Activated naive CD8-positive, alpha-beta T cell treated with anti-CD3 and anti-CD28 coated beads, Interleukin-2, amount 50 U/mL, for 24 hours (primary cell): ENCODE data around the gene CD82.

ENCODE experiments used
- ATAC-seq: fragments of 150-1000 bp; cut with Tn5 transposase; one replicate; pipeline ENCODE4 v1.10.0; 2021
- DNase-seq: peaks from one replicate; pipeline ENCODE4 v3.0.0; 2021
- H3K27ac Mint-ChIP-seq: one replicate; pipeline ENCODE4 v1.8.0; 2021; ENCODE audit warnings: mild to moderate bottlenecking, mixed read lengths
- H3K27me3 Mint-ChIP-seq: one replicate; pipeline ENCODE4 v1.8.0; 2021; ENCODE audit warnings: mixed read lengths
- H3K36me3 Mint-ChIP-seq: one replicate; pipeline ENCODE4 v1.8.0; 2021; ENCODE audit warnings: low read depth, mixed read lengths
- H3K4me1 Mint-ChIP-seq: one replicate; pipeline ENCODE4 v1.8.0; 2021; ENCODE audit warnings: mixed read lengths
- H3K4me3 Mint-ChIP-seq: one replicate; pipeline ENCODE4 v1.8.0; 2021; ENCODE audit warnings: mild to moderate bottlenecking, moderate library complexity, mixed read lengths
- H3K9me3 Mint-ChIP-seq: one replicate; pipeline ENCODE4 v1.8.0; 2021; ENCODE audit warnings: mixed read lengths

The CD82 gene

DNA sequence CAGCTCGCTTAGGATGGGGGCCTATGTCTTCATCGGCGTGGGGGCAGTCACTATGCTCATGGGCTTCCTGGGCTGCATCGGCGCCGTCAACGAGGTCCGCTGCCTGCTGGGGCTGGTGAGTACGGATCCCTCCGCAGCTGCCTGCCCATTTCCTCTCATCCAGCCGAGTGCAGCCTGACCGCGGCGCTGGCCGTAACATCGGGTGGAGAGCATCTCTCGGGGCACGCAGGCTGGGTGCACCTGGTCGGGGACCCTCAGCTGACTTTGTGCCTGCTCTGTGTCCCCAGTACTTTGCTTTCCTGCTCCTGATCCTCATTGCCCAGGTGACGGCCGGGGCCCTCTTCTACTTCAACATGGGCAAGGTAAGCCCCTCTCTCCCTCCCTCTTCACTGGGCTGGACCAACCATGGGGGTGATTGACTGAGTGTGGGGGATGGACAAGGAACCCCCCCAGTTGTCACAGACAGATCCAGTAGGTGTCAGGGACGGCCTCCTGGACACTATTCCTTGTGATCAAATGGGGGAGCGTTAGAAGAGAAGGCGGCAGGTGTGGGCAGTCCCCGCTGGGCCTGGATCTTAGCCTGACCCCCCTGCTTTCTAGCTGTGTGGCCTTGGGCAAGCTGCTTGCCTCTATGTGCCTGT is 39.7 kb downstream of the CD82 start:
- no peak overlapping the region for H3K4me3 Mint-ChIP-seq
- no peak for ATAC-seq
- peaks cover 98% of the 10 kb centered on the region for H3K4me1 Mint-ChIP-seq
- no peaks in the 10 kb centered on the region for H3K27me3 Mint-ChIP-seq
- H3K27ac Mint-ChIP-seq, result peak overlapping the region; percentile 46
- no peak for DNase-seq
- peaks cover 87% of the 10 kb centered on the region for H3K36me3 Mint-ChIP-seq
- H3K9me3 Mint-ChIP-seq, result no peaks in the 10 kb centered on the region

DNA sequence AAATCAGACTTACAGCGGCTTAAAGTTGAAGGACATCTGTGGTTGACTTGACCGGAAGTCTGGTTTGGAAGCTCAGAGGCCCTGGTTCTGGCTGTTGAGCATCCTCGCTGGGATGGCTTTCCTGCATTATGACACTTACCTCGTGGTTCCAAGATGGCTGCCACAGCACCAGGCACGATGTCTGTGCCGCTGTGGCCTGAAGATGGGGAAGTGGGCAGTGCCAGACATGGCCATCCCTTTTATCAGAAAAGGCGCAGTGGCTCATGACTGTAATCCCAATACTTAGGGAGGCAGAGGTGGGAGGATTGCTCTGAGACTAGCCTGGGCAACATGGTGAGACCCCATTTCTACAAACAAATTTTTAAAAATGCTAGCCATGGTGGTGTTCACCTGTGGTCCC is 40.5 kb downstream of the CD82 start:
- H3K27ac Mint-ChIP-seq, result peak overlapping the region; percentile 93
- no peaks in the 10 kb centered on the region for H3K9me3 Mint-ChIP-seq
- H3K4me3 Mint-ChIP-seq, result no peak overlapping the region
- ATAC-seq (no peak), DNase-seq (no peak)
- peaks cover 84% of the 10 kb centered on the region for H3K36me3 Mint-ChIP-seq
- H3K27me3 Mint-ChIP-seq, result no peaks in the 10 kb centered on the region
- peaks cover 98% of the 10 kb centered on the region for H3K4me1 Mint-ChIP-seq

DNA sequence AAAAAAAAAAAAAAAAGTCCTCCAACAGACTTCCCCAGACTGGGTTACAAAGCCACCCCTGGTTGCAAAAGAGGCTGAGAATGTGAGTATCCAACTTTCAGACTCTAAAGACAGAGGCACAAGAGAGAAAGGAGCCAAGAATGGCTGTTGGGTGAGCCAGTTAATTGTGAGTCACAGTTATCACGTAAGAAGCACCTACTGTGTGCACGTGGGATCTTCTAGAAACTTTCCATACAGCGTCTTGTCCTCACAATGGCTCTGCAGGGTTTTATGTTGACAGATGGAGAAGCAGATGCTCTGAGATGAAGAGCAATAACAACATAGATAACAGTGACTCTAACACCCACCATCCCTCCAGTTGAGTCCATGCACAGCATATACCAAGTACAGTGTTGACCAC is 41.0 kb downstream of the CD82 start:
- Mint-ChIP-seq H3K27me3 (no peaks in the 10 kb centered on the region), H3K9me3 (no peaks in the 10 kb centered on the region), H3K4me1 (peaks cover 98% of the 10 kb centered on the region), H3K36me3 (peaks cover 79% of the 10 kb centered on the region), H3K27ac (peak overlapping the region; percentile 93), H3K4me3 (peak overlapping the region; percentile 18)
- ATAC-seq, result no peak
- DNase-seq, result no peak

DNA sequence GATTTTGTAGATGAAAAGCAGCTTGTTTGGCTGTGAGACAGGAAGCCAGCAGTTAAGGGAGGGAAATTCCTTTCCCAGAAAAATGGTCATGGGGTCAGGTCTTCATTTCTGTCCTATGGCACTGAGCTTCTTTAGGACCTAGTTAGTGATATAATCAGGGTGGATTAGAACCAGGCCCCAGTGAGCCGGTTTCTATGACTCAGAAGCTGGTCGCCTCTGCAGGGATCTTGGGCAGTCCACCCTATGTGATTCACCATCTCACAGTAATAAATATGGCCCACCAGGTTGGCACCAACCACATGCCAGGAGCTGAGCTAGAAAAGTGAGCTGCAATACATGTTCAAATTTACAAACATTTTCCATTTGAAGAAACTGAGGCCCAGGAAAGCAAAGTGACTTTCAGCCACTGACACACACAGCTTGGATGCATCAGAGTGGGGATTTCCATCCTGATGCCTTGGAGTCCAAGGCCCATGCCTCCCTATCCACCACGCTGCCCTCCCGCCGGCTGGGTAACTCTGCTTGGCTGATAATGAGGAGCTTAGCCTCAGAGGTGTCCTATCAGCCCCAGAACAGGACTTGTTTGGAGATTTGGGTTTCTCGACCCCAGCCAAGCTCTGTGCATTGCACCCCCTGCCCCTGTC is 42.0 kb downstream of the CD82 start:
- H3K4me1 Mint-ChIP-seq, result peaks cover 98% of the 10 kb centered on the region
- H3K4me3 Mint-ChIP-seq, result peak overlapping the region; percentile 18
- peaks cover 76% of the 10 kb centered on the region for H3K36me3 Mint-ChIP-seq
- peak overlapping the region; percentile 93 for H3K27ac Mint-ChIP-seq
- H3K9me3 Mint-ChIP-seq, result no peaks in the 10 kb centered on the region
- H3K27me3 Mint-ChIP-seq, result no peaks in the 10 kb centered on the region
- DNase-seq (peak; percentile 39), ATAC-seq (peak; percentile 63)

DNA sequence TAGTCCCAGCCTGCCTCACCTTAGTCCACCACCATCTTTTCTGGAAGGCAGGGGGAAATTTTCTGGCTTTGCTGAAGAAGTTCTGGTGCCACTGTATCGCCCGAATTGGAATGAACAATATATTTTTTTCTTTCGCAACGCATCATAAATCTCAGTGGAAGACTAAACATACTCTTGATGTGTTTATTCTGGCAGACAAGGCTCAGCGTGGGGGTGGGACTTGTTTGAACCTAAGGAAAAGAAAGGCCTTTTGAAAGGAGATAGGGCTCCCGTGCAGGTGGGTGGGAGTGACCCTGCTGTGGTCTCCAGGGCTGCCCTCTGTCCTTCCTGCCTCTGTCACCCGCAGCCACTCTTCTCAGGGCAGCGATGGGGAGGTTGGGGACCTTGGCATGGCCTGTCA is 42.5 kb downstream of the CD82 start:
- no peak for DNase-seq
- H3K4me1 Mint-ChIP-seq, result peaks cover 97% of the 10 kb centered on the region
- no peaks in the 10 kb centered on the region for H3K9me3 Mint-ChIP-seq
- no peaks in the 10 kb centered on the region for H3K27me3 Mint-ChIP-seq
- peak overlapping the region; percentile 18 for H3K4me3 Mint-ChIP-seq
- no peak for ATAC-seq
- peaks cover 72% of the 10 kb centered on the region for H3K36me3 Mint-ChIP-seq
- H3K27ac Mint-ChIP-seq, result peak overlapping the region; percentile 93

DNA sequence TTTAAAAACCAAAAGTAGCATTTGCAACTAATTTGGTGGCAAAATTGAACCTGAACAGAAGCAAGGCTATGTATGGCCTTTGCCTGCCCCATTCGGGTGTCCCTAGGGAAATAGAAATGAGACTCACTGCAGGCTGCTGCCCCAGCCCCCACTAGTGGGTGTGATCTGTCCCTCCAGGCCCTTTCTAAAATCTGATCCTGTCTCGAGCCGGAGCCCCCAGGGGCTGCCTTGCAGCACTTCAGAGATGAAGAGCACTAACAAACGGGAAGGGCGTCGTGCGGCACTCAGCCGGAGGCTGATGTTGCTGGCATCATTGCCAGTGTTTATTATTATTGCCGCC is 43.2 kb downstream of the CD82 start:
- no peak for DNase-seq
- Mint-ChIP-seq H3K4me3 (peak overlapping the region; percentile 9), H3K9me3 (no peaks in the 10 kb centered on the region)

DNA sequence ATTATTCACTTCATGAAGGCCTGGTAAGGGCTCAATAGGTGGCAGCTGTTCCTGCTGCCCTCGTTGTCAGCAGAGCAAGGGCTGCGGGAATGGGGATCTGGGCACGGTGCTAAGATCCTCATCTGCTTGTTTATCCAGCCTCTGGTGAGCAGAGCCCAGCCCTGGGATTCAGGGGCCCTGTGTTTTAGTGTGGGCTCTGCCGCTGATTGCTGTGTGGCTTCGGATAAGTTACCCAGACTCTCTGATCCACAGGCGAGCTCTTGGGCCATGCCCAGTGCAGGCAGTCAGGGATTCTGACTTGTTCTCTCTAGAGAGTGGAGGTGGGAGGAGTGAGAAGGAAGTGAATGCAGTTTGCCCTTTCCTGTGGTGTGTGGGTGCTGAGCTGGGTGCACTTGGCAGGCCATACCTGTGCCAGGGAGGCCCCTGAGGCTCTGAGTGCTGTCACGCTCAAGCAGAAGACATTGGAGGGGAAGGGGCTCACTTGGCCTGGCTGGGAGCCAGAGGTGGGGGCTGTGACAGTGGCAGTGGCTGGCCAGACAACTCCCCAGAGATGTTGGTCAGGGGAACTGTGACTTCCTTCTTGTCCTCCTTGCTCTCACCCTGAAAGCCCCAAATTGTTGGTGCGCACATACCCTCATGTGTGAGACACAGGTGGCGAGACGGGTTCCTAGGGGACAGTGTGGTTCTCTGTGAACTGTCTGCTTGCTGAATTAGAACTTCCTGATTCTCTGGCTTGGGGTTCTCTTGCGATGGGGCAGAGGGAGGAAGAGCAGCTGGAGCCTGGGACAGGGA is 43.7 kb downstream of the CD82 start:
- DNase-seq, result peak; percentile 51
- H3K4me1 Mint-ChIP-seq, result peaks cover 97% of the 10 kb centered on the region

More for the DNA sequence above, 43.2 kb downstream of the CD82 start:
- peaks cover 73% of the 10 kb centered on the region for H3K36me3 Mint-ChIP-seq
- H3K27me3 Mint-ChIP-seq, result no peaks in the 10 kb centered on the region
- H3K27ac Mint-ChIP-seq, result peak overlapping the region; percentile 93
- no peak for ATAC-seq
- H3K4me1 Mint-ChIP-seq, result peaks cover 97% of the 10 kb centered on the region

DNA sequence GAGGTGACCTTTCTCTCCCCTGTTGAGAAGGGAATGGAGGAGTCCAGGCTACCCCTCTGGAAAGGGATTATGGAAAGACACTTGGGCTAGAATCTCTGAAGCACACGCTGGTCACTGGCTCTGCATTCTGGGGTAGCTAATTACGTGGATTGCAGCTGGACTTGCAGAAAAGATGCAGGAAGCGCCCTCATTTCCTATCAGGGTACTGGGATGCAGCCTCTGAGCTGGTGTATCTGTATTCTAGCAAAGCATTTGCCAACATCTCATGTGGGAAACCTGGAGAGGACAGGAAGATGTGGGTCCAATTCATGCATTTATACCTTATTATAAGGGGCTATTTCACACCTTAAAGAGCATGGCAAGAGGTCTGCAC is 44.3 kb downstream of the CD82 start:
- H3K36me3 Mint-ChIP-seq, result peaks cover 73% of the 10 kb centered on the region
- H3K4me1 Mint-ChIP-seq, result peaks cover 96% of the 10 kb centered on the region
- DNase-seq, result no peak
- peak overlapping the region; percentile 93 for H3K27ac Mint-ChIP-seq
- H3K9me3 Mint-ChIP-seq, result no peaks in the 10 kb centered on the region
- H3K27me3 Mint-ChIP-seq, result no peaks in the 10 kb centered on the region
- ATAC-seq, result no peak
- H3K4me3 Mint-ChIP-seq, result peak overlapping the region; percentile 35

More for the DNA sequence above, 43.7 kb downstream of the CD82 start:
- Mint-ChIP-seq H3K36me3 (peaks cover 73% of the 10 kb centered on the region), H3K27me3 (no peaks in the 10 kb centered on the region), H3K9me3 (no peaks in the 10 kb centered on the region), H3K4me3 (peak overlapping the region; percentile 41), H3K27ac (peak overlapping the region; percentile 93)
- peak; percentile 55 for ATAC-seq

DNA sequence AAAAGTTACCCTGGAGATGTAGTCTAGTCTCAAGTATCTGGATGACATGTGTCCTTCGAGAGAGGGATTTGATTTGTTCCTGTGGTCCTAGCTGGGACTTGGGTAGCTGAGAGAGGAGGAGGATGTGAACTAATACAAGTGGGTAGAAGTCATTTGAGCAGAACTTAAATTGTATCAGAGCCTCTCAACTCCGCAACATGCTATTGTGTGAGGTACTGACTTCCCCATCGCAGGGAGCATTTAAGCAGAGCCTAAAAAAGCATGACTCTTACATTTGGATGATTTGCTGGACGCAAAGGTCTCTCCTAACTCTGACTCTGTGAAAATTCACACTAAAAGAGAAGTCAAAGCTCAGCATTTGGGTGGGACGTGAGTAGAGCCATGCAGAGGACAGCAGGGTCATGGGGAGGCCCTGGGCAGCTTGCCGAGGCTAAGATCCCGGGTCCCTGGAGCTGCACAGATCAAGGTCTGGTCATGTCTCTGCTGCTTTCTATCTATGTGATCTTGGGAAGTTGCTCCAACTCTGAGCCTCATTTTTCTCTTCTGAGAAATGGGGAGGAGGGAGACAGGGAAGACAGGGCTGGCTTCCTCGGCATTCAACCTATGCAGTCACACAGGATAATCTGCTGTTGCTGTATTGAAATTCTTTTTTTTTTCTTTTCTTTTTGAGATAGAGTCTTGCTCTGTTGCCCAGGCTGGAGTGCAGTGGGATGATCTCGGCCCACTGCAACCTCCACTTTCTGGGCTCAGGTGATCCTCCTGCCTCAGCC is 44.9 kb downstream of the CD82 start:
- Mint-ChIP-seq H3K27ac (peak overlapping the region; percentile 93), H3K27me3 (no peaks in the 10 kb centered on the region), H3K9me3 (no peaks in the 10 kb centered on the region), H3K4me1 (peaks cover 92% of the 10 kb centered on the region), H3K4me3 (no peak overlapping the region), H3K36me3 (peaks cover 74% of the 10 kb centered on the region)
- no peak for DNase-seq
- ATAC-seq, result no peak

DNA sequence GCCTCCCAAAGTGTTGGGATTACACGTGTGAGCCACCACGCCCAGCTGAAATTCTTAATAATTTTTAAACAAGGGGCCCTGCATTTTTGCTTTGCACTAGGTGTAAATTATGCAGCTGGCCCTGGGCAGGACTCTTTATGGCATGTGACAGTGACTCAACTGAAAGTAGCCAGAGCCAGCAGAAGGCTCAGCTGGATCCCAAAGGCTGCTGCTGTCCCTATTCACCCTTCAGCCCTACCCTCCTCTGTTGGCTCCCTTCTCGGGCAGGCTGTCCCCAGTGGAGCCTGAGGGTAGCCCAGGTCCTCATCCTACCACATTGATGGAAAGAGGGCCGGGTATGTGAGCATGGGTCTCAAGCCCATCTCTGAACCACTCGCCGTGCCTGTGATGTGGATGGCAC is 45.6 kb downstream of the CD82 start:
- no peak overlapping the region for H3K4me3 Mint-ChIP-seq
- H3K4me1 Mint-ChIP-seq, result peaks cover 88% of the 10 kb centered on the region

DNA sequence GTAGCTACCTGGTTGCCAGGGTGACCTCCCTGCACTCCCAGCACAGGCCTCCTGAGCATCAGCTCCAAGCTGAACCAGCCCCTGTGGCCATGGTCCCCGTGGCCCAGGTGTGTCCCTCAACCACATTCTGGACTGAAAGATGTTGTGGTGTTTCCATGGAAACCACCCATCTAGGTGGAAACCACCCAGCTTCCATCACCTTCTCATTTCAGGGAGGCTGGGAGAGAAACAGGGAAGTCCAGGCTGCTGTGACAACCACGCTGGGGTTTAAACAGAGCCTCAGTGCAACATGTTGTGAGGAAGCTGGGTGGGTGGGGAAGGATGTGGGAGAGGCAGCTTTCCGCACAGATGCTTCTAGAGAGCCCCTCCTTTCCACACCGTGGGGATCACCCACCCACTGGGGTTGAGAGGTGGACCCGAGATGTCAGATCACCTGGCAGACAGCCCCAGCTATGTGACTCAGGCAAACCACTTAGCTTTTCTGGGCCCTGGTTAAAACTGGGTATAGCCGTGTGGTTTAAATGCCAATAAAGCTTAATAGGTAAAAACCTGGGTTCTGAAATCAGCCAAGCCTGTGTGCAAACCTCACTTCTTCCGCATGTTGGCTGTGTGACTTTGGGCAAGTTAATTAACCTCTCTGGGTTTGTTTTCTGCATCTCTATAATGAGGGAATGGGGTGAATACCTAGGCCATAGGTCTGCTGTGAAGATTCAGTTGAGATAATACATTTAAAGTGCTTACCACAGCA is 46.4 kb downstream of the CD82 start:
- no peaks in the 10 kb centered on the region for H3K27me3 Mint-ChIP-seq
- peak overlapping the region; percentile 82 for H3K27ac Mint-ChIP-seq
- DNase-seq (peak; percentile 77), ATAC-seq (peak; percentile 75)
- peaks cover 84% of the 10 kb centered on the region for H3K4me1 Mint-ChIP-seq
- no peaks in the 10 kb centered on the region for H3K9me3 Mint-ChIP-seq
- peaks cover 71% of the 10 kb centered on the region for H3K36me3 Mint-ChIP-seq
- H3K4me3 Mint-ChIP-seq, result peak overlapping the region; percentile 23

More for the DNA sequence above, 45.6 kb downstream of the CD82 start:
- DNase-seq, result no peak
- H3K27me3 Mint-ChIP-seq, result no peaks in the 10 kb centered on the region
- peak; percentile 3 for ATAC-seq
- H3K27ac Mint-ChIP-seq, result peak overlapping the region; percentile 82
- H3K36me3 Mint-ChIP-seq, result peaks cover 74% of the 10 kb centered on the region
- no peaks in the 10 kb centered on the region for H3K9me3 Mint-ChIP-seq

DNA sequence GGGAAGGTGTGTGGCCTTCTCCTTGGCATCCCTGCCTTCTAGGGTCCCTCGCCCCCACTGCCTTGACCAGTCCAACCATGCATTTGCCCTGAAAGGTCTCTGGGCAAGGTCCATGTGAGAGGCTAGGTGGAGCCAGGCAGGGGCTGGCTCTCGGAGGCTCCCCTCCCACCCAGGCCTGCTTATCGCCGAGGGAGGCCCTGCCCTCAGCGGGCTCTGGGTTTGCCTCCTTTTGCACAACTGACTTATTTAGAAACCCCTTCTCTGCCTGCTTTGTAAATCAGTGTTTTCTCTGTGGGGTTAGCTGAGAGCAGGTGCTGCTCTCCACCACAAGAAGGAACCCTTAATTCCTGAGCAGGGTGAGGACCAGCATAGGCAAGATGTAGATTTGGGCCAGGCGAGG is 47.7 kb downstream of the CD82 start:
- no peak for DNase-seq
- peaks cover 68% of the 10 kb centered on the region for H3K36me3 Mint-ChIP-seq
- H3K27ac Mint-ChIP-seq, result peak overlapping the region; percentile 80
- no peaks in the 10 kb centered on the region for H3K27me3 Mint-ChIP-seq
- peaks cover 71% of the 10 kb centered on the region for H3K4me1 Mint-ChIP-seq
- no peak for ATAC-seq
- no peaks in the 10 kb centered on the region for H3K9me3 Mint-ChIP-seq
- no peak overlapping the region for H3K4me3 Mint-ChIP-seq

DNA sequence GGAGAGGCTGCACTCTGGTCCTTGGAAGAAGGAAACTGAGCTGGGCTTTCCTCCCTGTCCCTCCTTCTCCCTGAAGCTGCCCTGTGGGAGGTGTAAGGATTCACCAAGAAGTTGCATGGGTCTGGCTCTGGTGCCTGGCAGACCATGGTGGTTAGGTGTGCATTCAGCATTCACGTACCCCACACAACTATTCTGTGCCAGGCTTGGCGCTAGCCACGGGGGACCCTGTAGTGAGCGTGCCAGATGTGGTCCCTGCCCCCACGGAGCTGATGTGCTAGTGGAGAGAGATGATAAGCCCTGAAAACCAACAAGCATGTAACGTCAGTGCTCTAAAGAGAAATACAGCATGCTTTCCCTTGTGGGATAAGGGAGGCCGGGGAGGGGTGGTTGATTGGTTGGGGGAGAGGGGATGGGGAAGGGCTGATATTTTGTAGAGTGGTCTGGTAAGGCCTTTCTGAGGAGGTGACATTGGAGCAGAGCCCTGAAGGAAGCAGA is 48.9 kb downstream of the CD82 start:
- Mint-ChIP-seq H3K36me3 (peaks cover 65% of the 10 kb centered on the region), H3K9me3 (no peaks in the 10 kb centered on the region)

More for the DNA sequence above, 48.9 kb downstream of the CD82 start:
- DNase-seq (no peak), ATAC-seq (no peak)
- H3K4me3 Mint-ChIP-seq, result no peak overlapping the region
- H3K4me1 Mint-ChIP-seq, result peaks cover 60% of the 10 kb centered on the region
- H3K27ac Mint-ChIP-seq, result peak overlapping the region; percentile 86
- no peaks in the 10 kb centered on the region for H3K27me3 Mint-ChIP-seq
